NOMO-1 treated with dmso at 0.1 percent for 144 hours (cell line): ENCODE data around the gene TGFBR3.

Experiments
- DNase-seq: peaks from one replicate; lab custom pipeline; 2025; ENCODE audit not compliant: unreplicated experiment; lab: John Stamatoyannopoulos, UW

The TGFBR3 gene

DNA sequence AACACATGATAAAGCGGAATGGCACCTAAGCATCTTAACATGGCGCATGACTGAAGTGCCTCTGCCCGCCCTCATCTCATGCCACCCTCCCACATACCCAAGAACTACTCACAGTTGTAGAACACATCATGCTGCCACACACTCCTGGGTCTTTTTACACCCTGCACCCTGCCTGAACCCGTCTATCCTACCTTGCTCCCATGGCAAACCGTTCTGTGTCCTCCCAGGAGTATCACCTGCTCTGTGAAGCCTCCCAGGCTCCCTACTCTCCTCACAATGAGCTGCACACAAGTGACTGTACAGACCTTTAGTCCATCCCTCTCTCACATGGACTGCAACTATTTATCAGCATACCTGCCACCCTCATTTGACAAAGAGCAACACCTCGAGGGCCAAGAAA is 144.0 kb downstream of the TGFBR3 start:
- no peak for DNase-seq

GRCh38 chr1:91741301-91741700 is 144.7 kb downstream of the TGFBR3 start:
- DNase-seq: no peak

GRCh38 chr1:91737650-91738049 is 148.3 kb downstream of the TGFBR3 start:
- DNase-seq: no peak

GRCh38 chr1:91736715-91737615 is 149.0 kb downstream of the TGFBR3 start:
- DNase-seq: no peak

- no peak for DNase-seq
Measured at GRCh38 chr1:91736146-91736714, 149.7 kb downstream of the TGFBR3 start.

- no peak for DNase-seq
Measured at GRCh38 chr1:91735266-91735845, 150.6 kb downstream of the TGFBR3 start.

GRCh38 chr1:91734761-91735160 is 151.2 kb downstream of the TGFBR3 start:
- no peak for DNase-seq

DNA sequence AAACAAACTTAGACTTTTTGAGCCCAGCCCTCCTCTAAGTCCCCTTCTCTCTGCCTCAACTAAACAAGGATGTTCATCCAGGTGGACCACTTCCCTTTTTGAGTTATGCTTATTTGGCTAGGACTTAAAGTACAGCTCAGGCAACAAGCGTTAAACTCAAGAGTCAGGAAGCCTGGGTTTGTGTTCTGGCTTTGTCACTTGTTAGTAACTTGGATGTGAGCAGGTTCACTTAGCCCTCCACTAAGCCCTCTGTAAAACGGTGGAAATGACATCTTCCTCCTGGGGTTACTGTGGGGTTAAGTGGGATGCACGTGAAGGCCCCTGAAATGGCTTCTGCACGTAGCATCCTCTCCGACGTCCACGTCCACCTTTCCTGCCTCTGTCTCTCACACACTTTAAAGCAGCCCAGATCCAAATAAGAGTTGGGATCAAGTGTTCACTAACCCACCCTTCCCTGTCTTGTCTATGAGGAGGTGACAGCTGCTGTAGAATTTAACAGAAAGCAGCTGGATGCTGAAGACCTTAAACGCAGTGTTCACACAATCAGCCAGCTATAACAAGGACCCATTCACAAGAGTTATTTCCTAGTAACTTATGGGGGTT is 152.7 kb downstream of the TGFBR3 start:
- no peak for DNase-seq

DNA sequence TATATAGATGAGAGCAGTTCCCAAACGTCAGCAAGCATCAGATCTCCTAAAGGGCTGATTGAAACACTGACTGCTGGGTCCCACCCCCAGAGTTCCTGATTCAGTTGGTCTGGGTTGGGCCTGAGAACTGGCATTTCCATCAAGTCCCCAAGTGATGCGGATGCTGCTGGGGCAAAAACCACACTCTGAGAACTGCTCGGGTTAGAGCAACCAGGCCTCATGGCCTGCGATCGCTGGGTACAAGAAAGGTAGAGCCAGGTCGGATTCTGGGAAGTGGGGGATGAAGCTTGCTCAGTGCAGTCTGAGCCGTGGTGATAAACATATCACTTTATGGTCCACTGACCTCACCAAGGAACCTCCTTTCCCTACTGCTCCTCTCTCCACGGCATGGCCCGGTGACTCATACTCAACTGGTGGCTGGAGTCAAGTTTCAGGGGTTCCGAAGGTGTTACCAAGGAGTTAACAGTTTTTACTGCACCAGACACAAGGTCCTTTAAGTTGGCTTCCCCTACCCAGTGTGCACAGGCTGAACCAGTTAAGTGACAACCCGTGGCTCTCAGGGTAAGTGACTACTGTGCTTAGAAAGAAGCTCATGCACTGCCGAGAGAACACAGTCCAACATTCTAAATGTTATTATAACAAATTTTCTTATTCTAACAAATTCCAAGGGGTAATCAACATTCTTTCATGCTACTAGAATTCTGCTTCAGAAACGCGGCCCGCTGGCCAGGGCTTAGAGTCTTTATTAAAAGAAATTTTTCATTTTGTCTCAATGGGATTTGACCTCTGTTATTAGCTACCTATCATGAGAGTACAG is 153.5 kb downstream of the TGFBR3 start:
- no peak for DNase-seq

DNA sequence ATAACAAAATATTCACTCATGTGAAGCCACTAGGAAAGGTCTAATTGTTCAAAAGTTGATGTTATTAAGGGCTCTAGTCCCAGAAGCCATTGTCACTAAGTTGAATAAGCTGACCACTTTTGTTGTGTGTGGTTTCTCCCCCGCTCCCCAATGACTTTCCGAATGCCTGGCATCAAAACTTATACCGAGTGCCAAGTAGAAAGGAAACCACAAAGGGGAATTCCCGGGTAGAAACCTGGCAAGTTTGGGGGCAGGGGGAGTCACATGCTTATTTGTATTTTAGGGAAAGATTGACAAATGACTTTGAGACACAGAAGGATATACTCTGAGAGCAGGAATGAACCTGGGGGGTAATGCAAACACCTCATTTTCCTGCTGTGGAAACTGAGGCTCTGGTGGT is 154.1 kb downstream of the TGFBR3 start:
- DNase-seq: no peak

DNA sequence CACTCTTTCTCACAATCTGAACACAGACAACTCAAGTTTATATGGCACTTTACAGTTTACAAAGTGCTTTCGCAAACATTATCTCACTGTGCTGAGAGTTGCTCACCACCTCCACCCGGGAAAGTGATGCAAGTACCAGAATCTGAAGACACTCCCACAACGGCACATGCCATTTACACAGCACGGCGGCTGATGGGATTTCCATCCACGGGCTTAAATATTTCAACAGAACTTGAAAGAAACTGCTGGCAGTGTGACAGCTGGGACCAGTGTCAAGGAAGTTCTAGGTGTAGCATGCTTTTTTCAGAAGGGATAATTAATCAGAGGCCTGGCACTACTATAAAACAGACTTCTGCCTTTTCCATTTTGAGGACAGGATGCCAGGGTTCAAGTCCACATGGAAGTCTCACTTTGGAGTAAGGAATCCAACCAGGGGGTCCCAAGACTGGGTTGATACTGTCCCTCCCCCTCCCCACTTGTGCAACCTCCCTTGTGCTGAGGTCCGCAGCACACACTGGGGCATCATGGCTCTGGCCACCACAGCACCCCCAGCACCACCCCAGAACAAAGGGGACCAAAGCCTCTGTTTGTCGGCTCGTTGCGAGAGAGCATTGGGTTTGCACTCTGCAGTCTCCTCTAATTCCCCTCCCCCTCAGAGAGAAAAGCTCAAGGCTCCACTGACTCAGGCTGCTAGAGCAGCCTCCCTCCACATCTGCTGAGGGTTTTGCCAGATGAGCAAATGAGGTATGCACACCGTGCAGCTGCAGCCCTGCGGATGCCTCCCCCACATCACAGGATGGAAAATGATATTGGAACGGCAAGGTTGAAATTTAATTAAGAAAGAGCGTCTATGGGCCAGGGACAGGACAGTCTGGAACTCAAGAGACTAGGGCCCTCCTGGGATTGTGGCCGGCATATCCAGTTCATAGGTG is 154.9 kb downstream of the TGFBR3 start:
- no peak for DNase-seq

DNA sequence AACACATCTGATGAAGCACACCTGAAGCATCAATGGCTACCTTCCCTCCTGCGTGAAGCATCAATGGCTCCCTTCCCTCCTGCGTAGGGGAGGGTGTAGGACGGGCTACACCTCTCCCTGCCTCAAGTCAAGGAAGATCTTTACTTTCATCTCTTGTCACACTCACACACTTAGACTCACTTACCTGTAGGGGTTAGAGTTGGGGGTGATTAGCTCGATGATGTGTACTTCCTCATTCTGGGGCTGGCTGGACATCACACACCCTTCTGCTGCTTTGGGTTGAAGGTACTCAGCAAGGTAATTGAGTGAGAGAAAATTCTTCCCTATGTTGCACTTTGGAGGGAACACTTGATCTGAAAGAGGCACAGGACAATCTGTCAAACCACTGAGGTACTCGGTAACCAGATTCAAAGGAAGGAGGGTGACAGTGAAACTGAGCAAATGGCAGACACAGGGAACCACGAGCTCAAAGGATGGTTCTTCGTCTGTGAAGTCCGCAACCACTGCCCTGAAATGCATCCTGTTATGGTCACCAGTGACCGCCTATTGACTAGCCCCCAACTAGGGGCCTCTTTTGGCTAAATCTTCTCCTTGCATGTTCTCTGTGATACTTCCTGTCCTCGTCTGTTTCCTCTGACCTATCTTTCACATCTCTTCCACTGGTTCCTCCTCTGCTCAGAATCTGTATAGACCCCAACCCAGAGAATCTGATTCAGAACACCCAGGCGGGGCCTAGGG is 156.2 kb downstream of the TGFBR3 start:
- no peak for DNase-seq

DNA sequence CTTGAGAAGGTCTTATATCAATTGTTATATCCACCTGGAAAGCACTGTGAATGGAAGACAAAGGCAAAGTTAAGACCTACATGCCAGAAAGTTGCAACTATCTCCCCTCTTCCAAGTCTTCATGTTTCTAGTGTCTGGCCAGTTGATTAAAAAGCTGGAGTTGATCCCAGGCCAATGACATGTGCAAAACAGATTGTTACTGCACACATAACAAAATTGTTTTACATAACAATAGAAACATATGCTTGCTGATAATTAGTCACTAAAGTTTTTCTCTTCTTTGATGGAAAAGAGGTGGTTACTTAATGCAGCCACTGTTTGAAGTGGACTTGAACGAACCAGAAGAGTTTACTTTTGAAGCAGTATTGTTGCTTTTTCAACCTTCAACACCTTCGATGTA is 158.2 kb downstream of the TGFBR3 start:
- no peak for DNase-seq

DNA sequence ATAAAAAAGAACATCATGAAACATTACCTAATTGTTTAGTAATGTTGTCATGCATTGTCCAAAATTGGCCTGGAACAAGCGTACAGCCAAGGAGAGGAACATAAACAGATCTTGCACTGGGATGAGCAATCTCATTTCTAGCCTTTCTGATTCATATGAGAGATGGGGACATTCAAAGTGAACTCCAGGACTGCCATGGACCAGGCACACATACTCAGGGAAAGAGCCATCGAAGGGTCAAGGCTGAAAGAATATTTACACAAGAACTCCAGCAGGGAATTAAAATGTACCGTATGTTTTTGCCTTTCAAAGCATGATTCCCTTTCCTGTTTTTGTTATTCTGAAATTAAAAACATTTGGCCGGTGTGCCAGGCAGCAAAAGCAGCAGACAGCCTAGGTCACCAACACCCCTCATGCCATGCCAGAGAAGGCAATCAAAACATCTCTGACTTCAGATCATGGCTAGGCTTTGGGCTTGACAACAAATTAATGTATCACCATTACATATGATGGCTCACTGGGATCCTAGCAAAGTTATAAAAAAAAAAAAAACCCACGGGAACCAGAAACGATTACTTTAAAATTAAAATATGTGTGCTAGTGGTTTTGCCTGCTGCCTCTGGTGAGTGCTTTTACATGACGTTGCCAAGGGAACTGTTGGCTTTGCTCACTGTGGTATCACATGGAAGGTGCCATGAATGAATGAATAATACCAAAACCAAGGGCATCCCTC is 159.8 kb downstream of the TGFBR3 start:
- DNase-seq: no peak

DNA sequence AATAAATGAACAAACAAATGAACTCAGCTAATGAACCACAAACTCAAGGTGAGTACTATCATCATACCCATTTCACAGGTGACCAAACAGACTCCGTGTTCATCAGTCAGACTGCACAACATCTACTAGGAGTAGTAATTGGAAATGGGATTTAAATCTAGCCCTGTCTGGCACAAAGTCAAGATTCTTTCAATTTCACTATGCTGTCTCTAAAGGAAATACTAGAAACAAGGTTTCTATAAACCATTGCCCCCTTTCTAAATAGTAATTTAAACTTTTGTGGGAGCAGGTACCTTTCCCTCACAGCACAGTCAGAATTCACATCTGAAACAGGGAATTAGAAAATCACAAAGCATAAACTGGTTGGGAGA is 160.3 kb downstream of the TGFBR3 start:
- no peak for DNase-seq

DNA sequence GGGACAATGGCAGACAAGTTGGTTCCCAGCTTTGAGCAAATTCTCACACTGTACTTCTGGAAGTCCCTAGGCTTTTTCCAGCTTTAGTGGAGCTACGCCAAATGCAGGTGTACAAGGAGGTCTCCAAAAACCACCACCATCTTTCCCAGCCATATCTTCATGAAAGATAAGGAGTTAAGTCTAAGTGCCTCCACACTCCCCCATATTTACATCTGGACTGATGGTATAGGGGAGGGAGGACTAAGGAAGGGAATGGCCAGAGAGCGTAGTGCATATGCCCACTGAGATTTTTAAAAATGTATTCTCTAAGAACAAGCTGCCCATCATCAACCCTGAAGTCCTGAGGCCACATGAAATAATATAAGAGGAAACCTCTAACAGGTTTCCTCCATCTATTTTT is 161.3 kb downstream of the TGFBR3 start:
- DNase-seq: no peak

DNA sequence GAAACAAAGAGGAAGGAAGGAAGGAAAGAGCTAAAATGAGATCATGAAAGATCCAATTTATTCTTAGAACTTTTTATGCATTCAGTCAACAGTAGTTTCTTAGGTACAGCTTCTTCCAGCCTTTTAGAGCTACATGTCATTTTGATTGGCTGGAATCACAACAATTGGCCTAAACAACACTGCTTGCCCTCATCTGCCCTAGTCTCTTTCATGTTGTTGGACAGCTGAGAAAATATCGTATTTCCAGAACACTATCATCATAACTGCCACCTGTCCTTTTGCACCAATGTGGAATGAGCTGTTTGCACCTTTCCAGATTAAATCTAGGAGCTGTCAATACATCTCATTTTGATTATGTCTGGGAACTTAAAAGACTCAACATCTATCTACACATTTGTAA is 161.7 kb downstream of the TGFBR3 start:
- no peak for DNase-seq

DNA sequence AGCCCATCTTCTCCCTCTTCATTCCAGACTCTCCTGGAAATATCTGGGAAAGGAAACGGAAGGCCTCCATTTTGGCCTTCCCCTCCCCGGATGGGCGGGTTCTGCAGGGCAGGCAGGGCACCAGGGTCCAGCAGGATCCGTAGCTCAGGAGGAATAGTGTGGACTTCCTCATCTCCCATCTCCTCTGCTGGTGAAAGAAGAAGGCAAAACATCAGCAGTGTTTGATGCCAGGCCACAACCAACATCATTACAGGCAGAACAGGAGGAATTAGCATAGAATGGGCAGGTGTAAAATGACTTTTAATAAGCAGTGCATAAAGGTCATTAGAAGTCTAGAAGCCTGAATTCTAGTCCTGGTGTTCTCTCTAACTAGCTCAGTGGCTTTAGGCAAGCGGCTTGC is 165.9 kb downstream of the TGFBR3 start:
- no peak for DNase-seq

- no peak for DNase-seq
Measured at GRCh38 chr1:91718877-91719276, 167.1 kb downstream of the TGFBR3 start.
